ENCODE results near the gene FOXN4.

- TF ChIP-seq, protein P1, sequence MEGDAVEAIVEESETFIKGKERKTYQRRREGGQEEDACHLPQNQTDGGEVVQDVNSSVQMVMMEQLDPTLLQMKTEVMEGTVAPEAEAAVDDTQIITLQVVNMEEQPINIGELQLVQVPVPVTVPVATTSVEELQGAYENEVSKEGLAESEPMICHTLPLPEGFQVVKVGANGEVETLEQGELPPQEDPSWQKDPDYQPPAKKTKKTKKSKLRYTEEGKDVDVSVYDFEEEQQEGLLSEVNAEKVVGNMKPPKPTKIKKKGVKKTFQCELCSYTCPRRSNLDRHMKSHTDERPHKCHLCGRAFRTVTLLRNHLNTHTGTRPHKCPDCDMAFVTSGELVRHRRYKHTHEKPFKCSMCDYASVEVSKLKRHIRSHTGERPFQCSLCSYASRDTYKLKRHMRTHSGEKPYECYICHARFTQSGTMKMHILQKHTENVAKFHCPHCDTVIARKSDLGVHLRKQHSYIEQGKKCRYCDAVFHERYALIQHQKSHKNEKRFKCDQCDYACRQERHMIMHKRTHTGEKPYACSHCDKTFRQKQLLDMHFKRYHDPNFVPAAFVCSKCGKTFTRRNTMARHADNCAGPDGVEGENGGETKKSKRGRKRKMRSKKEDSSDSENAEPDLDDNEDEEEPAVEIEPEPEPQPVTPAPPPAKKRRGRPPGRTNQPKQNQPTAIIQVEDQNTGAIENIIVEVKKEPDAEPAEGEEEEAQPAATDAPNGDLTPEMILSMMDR (IDR thresholded peaks at IDR 0.05 in 2 of 3, conservative IDR thresholded peaks at IDR 0.05 in 1 of 3; ENCODE audit: borderline replicate concordance in 1 of 3, insufficient read depth in 1 of 3, low read depth in 2 of 3, low read length in 2 of 3): no peak
- no peak for TF ChIP-seq RAD21 (IDR thresholded peaks at IDR 0.05; ENCODE audit: low read depth)
- TF ChIP-seq POLR2A (IDR thresholded peaks at IDR 0.05; ENCODE audit: borderline replicate concordance, extremely low read depth, insufficient read depth, insufficient read length): no peak
- TF ChIP-seq EZH2phosphoT487 (IDR thresholded peaks at IDR 0.05; ENCODE audit: borderline replicate concordance): no peak
- no peak for TF ChIP-seq POLR2AphosphoS5 (IDR thresholded peaks at IDR 0.05; ENCODE audit: low read depth, low read length)
- TF ChIP-seq EZH2 (IDR thresholded peaks at IDR 0.05): no peak
- TF ChIP-seq JUND (IDR thresholded peaks at IDR 0.05): no peak
- no peak for TF ChIP-seq TCF7L2 (IDR thresholded peaks at IDR 0.05; ENCODE audit: borderline replicate concordance, extremely low read depth, insufficient read depth, insufficient read length)
- TF ChIP-seq, protein P2, sequence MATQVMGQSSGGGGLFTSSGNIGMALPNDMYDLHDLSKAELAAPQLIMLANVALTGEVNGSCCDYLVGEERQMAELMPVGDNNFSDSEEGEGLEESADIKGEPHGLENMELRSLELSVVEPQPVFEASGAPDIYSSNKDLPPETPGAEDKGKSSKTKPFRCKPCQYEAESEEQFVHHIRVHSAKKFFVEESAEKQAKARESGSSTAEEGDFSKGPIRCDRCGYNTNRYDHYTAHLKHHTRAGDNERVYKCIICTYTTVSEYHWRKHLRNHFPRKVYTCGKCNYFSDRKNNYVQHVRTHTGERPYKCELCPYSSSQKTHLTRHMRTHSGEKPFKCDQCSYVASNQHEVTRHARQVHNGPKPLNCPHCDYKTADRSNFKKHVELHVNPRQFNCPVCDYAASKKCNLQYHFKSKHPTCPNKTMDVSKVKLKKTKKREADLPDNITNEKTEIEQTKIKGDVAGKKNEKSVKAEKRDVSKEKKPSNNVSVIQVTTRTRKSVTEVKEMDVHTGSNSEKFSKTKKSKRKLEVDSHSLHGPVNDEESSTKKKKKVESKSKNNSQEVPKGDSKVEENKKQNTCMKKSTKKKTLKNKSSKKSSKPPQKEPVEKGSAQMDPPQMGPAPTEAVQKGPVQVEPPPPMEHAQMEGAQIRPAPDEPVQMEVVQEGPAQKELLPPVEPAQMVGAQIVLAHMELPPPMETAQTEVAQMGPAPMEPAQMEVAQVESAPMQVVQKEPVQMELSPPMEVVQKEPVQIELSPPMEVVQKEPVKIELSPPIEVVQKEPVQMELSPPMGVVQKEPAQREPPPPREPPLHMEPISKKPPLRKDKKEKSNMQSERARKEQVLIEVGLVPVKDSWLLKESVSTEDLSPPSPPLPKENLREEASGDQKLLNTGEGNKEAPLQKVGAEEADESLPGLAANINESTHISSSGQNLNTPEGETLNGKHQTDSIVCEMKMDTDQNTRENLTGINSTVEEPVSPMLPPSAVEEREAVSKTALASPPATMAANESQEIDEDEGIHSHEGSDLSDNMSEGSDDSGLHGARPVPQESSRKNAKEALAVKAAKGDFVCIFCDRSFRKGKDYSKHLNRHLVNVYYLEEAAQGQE (IDR thresholded peaks at IDR 0.05; ENCODE audit: low read depth): no peak
Observed at GRCh38 chr12:109356577-109356976, 47.5 kb upstream of the FOXN4 start.

Data from HCT116 (cell line).